GM21367 (cell line): ENCODE data around the gene KLC1.

ENCODE experiments used
- ATAC-seq: cut with Tn5 transposase; IDR thresholded peaks from one replicate; pipeline ENCODE4 v1.9.1; 2021; ENCODE audit not compliant: unreplicated experiment

KLC1 gene

GRCh38 chr14:103732868-103733620 is 104.0 kb downstream of the KLC1 start:
- ATAC-seq, result no peak

GRCh38 chr14:103733651-103734050 is 104.6 kb downstream of the KLC1 start:
- ATAC-seq, result no peak

- ATAC-seq, result no peak
Observed at GRCh38 chr14:103734081-103734888, 105.3 kb downstream of the KLC1 start.

DNA sequence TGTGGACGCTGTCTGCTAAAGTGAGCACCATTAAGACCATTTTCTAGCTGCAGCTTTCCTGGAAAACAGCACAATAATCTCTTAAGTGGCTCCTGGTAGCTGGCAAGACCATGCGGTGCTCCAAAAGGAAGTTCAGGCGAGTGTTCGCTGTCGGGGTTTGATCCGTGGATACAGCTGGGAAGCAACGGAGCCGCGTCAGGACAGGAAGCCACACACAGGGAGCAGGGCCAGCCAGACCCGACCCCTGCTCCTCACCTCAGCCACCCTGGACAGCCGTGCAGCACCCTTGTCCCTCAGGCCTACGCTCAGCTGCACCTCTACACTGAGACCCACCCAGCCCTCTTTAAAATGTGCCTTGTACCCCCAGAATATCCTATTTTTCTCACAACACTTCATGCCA is 106.0 kb downstream of the KLC1 start:
- no peak for ATAC-seq

DNA sequence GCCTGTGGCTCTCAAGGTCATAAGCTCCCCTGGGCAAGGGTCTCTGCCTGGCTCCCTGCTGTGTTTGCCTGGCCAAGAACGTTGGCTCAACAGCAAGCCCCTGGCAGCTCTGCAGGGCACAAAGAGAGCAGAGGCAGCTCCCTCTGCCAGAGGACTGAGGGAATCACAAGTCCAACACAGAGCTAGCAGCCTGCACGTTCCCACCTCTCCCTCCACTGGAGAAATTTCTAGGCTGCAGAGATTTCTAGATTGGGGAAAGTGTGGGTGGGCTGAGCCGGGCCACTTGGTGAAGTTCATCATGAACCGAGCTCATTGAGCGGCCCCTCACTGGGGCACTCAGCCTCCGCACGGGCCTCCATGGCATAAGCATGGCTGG is 106.4 kb downstream of the KLC1 start:
- no peak for ATAC-seq

GRCh38 chr14:103735815-103736545 is 107.0 kb downstream of the KLC1 start:
- no peak for ATAC-seq

GRCh38 chr14:103736546-103737431 is 107.8 kb downstream of the KLC1 start:
- no peak for ATAC-seq

DNA sequence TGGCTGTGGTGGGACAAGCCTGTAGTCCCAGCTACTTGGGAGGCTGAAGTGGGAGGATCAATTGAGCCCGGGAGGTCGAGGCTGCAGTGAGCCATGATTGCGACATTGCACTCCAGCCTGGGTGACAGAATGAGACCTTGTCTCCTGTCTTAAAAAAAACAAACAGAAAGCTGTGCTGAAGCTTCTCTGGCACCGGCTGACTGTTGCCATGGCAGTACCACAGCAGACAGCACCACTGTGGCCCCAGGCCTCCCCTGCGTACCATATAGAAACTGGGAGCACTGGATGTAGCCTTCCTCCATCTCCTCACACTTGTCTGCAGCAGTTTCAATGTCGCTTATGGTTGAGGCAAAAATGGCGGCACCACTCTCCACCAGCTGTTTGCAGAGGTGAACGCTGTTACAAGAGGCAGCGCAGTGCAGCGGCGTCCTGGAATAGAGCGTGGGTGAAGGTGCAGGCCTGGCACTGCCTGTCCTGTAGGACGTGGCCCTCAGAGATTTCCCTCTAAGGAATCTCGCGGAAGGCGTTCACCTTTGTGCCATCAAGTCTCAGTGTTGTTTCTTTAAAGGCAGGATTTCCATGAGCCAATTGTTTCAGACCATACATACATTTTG is 108.5 kb downstream of the KLC1 start:
- ATAC-seq, result no peak

- no peak for ATAC-seq
Observed at GRCh38 chr14:103738166-103738565, 109.2 kb downstream of the KLC1 start.

DNA sequence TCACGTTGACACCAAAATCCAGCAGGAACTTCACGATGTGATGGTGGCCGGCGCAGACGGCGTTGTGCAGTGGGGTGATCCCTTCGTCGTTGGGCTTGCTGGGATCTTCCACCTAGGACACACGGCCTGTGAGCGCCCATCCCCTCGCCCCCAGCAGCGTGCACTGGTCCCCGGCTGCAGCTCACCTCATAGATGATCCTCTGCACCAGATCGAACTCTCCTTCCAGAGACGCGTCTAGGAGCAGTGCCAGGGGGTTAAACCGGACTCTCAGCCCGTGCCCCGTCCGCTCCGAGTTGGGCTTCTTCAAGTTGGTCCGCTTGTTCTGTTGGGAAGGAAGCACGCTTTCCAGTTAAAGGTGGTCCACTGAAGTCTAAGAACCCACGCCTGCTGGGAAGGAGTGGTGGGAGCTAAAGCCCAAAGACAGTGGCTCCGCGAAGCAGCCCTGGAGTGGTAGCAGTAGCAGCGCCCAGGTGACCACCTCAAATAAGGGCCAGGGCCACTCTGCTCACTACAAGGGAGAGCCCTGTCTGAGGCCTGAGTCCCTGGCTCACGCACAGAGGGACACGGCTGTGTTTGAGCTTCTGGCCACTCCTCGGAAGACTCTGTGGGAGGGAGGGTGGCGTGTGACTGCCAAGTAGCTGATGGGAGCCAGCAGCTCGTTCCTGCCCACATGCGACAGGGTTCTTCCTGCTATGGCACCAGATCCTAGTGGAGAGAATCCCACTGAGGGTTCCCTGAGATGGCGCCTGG is 109.9 kb downstream of the KLC1 start:
- ATAC-seq, result no peak

GRCh38 chr14:103739466-103739792 is 110.4 kb downstream of the KLC1 start:
- no peak for ATAC-seq

GRCh38 chr14:103739793-103740501 is 110.9 kb downstream of the KLC1 start:
- no peak for ATAC-seq

DNA sequence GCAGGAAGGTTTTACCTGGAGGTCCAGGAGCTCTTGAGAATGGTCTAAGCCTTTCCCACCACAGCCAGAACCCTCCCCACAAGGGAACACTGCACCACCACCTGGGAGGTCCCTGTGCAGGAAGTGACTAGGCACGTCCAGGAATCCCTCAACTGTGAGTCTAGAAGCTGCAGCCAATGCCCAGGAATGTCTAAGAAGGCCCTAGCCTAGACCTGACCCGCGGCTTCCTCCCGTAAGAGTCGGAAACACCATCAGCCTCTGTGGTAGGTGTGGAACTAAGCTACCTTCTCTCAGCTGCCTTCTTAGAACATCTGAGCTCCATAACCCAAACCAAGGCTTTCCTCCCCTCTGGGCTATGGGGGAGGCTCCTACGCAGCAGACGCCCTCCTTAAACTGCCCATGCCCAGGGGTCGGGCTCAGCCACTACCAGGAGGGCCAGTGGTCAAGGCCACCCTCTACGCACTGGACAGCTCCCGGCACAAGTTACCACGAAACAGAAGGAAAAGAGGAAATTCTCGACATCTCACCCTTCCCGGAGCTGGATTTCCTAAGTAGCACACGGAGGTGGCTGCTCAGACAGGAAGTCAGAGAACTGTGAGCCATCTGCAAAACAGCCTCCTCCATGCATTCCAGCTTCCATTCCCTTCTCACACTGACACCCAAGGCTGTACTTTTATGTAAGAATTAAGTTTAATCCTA is 112.1 kb downstream of the KLC1 start:
- ATAC-seq, result no peak

DNA sequence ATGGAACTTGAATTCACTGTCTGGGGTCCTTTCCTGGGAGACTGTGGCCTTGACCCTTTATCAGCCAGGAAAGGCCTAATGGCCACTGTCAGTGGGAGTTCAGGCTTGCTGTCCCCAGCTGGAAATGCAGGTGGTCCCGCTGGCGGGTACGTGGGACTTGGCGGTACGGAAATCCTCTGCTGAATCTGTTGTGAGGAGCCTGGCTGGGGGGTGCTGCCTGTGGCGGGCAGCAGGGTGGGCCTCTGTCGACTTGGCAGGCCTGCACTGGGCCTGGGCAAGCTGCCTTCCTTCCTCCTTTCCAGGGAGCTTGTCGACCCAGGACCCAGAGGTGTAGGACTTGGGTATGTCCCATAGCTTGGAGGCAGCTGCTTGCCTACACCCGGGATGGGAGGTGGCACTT is 112.9 kb downstream of the KLC1 start:
- ATAC-seq, result no peak

- no peak for ATAC-seq
Observed at GRCh38 chr14:103742499-103743255, 113.7 kb downstream of the KLC1 start.

DNA sequence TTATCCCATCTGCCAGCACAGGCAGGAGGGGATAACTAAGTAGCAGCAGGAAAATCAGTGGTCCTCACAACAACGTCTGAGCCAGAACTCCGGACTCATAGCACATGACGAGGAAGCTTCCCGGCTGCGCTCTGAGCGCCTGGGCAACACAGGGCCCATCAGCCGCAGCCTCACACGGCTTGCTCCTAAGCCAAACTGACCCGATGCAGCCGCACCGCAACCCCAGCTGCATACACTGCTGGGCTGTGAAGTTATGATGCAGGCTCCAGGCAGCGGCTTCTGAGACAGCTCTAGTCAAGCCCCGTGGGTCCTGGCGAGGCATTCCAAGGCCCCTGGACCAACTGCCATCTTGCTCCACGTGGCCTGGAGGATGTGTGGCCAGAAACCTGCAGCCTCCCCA is 114.7 kb downstream of the KLC1 start:
- no peak for ATAC-seq

DNA sequence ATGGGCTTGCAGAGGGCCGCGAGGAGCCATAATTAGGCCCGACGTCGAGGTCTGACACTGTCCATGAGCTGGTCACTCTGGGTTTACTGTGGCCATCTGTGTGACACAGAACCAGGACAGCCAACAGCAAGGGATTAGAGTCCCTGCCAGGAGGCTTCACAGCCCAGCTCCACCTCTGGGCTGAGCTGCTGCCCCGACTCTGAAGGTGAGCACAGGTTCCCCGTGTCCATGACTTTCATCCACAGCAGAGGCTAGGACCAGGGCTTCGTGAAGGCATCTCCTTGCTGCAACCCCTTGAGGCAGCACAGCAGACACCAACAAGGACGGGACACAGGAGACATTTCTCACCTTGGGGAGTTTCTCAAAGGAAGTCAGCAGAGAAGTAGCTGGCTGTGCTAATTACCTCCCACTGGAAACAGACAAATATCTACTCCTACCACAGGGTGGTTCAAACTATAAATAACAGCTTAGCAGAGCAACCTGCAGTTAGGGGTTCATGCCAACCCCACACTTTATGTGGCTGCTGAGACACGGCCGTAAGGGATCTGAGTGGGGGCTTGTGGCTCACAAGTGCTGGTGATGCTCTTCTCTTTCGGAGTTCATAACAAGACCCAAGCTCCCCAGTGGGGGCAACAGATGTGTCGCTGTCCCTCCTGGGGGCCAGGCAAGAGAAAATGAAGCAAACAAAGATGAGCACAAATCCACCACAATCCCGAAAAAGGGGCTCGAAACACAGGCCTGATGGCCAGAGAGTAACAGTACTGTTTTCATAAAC is 115.8 kb downstream of the KLC1 start:
- no peak for ATAC-seq
